ENCODE results near the gene CEP250.

CEP250 gene

DNA sequence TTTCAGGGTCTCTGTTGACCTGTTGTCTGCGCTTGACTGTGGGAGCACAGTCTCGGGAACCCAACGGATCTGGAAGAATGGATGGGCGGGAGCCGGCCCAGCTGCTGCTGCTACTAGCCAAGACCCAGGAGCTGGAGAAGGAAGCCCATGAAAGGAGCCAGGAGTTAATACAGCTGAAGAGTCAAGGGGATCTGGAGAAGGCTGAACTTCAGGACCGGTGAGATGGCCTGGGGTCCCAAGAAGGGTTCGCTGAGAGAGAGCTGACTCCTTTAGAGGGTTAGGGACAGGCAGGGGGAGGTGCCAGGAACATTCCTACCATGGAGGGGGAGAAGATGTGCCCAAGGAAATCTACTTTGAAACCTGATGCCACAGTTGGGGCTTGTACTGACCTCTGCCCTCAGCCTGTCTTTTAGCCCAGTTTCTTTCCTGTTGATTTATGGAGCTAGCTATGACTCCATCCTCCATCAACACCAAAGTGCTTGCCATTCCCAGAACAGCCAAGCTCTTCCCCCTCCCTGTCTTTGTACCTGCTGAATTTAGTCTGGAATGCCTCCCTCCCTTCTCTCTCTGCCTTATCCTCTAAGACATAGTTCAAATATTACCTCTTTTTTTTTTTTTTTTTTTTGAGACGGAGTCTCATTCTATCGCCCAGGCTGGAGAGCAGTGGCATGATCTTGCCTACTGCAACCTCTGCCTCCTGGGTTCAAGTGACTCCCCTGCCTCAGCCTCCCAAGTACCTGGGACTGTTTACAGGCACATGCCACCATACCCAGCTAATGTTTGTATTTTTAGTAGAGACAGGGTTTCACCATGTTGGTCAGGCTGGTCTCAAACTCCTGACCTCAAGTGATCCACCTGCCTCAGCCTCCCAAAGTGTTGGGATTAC lies 12.2 kb downstream of the CEP250 start:
- no peak overlapping the region for H3K4me3 ChIP-seq
- H4K20me1 ChIP-seq = peaks cover 29% of the 10 kb centered on the region
- H3K36me3 ChIP-seq = peaks cover 78% of the 10 kb centered on the region
- H3K4me1 ChIP-seq = peaks cover 51% of the 10 kb centered on the region
- no peak overlapping the region; the same call in 1 of the 2 replicates for H3K4me2 ChIP-seq
- H3K9me3 ChIP-seq = no peaks in the 10 kb centered on the region
- 0 out of 2 replicates have a peak overlapping the region, but pooled peaks have one; percentile 36 for H3K27ac ChIP-seq
- H3K27me3 ChIP-seq = no peaks in the 10 kb centered on the region
- no peak for TF ChIP-seq Cebpa-rat (IDR thresholded peaks at IDR 0.05)
- no peak overlapping the region for H3K9ac ChIP-seq

DNA sequence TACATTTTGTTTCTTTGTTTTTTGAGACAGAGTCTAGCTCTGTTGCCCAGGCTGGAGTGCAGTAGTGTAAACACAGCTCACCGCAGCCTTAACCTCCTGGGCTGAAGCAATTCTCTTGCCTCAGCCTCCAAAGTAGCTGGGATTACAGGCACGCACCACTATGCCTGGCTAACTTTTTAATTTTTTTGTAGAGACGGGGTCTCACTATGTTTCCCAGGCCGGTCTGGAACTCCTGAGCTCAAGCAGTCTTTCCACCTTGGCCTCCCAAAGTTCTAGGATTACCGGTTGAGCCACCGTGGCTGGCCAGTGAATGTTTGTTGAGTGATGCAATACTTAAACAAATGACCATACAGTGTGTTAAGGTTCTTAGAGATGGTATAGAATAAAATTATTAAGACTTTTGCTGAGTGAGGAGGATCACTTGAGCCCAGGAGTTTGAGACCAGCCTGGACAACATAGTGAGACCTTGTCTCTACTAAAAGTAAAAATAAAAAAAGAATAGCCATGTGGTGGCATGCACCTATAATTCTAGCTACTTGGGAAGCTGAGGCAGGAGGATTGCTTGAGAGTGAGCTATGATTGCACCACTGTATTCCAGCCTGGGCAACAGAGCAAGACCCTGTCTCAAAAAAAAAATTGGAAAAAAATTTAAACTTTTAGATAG lies 13.4 kb downstream of the CEP250 start:
- TF ChIP-seq Cebpa-rat (IDR thresholded peaks at IDR 0.05) = no peak
- Histone ChIP-seq H3K27ac (no peak overlapping the region), H3K27me3 (no peaks in the 10 kb centered on the region), H3K36me3 (peaks cover 90% of the 10 kb centered on the region), H4K20me1 (peaks cover 20% of the 10 kb centered on the region), H3K4me1 (peaks cover 39% of the 10 kb centered on the region), H3K9me3 (no peaks in the 10 kb centered on the region), H3K9ac (no peak overlapping the region), H3K4me2 (no peak overlapping the region), H3K4me3 (no peak overlapping the region)

DNA sequence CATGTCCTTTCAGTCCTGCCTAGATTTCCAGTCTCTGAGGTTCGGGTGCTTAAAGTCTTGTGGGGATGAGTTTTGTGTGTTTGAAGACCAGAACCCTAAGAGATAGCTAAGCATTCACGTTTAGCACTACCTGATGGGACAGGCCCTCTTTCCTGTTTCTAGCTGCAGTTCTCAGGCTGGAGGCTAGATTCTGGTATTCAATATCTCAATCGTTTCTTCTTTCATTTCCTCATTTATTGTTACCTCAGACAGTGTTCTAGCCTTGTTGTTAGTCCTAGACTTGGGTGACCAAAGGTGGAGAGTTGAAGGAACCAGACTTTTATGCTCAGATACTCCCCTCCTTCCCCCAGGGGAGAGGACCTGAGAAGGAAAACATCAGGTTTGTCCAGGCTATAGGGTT lies 16.8 kb downstream of the CEP250 start:
- peaks cover 99% of the 10 kb centered on the region for H3K36me3 ChIP-seq
- no peaks in the 10 kb centered on the region for H4K20me1 ChIP-seq
- no peaks in the 10 kb centered on the region for H3K27me3 ChIP-seq
- no peaks in the 10 kb centered on the region for H3K9me3 ChIP-seq
- H3K4me1 ChIP-seq = peaks cover 5% of the 10 kb centered on the region
- H3K27ac ChIP-seq = no peak overlapping the region
- no peak overlapping the region for H3K4me3 ChIP-seq
- no peak for TF ChIP-seq Cebpa-rat (IDR thresholded peaks at IDR 0.05)
- H3K4me2 ChIP-seq = no peak overlapping the region
- H3K9ac ChIP-seq = no peak overlapping the region

DNA sequence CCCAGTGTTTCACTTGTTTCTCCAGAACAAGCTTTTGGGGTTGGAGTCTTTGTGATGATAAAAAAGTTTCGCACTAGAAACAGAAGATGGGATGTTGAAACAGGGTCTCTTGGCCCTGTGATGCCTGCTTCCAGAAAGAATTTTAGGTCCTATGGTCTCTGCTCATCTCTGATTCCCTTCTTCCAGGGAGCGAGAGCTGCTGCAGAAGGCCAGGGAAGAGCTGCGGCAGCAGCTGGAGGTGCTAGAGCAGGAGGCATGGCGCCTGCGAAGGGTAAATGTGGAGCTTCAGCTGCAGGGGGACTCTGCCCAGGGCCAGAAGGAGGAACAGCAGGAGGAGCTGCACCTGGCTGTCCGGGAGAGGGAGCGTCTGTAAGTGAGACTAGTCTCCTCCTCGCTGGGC lies 18.3 kb downstream of the CEP250 start:
- no peak overlapping the region for H3K4me2 ChIP-seq
- H3K9me3 ChIP-seq = no peaks in the 10 kb centered on the region
- peaks cover 99% of the 10 kb centered on the region for H3K36me3 ChIP-seq
- no peak overlapping the region for H3K9ac ChIP-seq
- no peaks in the 10 kb centered on the region for H4K20me1 ChIP-seq
- H3K27ac ChIP-seq = no peak overlapping the region
- no peaks in the 10 kb centered on the region for H3K4me1 ChIP-seq
- no peaks in the 10 kb centered on the region for H3K27me3 ChIP-seq
- no peak for TF ChIP-seq Cebpa-rat (IDR thresholded peaks at IDR 0.05)
- no peak overlapping the region for H3K4me3 ChIP-seq

DNA sequence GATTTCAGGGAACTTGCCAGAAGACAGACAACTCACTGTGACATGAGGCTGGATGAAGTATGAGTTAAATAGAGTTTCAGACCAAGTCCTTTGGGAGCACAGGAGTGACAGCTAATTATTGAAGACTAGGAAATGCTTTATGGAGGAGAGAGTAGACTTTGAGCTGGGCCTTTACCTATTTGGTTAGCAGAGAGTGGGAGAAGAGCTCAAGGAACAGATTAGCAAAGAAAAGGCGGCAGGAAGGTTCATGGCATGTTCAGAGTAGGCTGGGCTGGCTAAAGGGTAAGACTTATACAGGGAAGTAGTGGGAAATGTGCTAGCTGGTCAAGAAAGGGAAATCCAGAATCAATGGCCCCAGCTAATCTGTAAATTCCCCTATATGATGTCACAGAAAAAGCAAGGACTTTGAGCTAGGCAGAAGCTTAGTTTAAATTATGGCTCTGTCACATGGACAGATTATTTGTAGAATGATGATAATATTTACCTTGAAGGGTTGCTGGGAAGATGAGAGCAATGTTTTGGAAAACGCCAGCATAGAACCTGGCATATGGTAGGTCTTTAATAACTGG lies 19.0 kb downstream of the CEP250 start:
- H3K4me2 ChIP-seq = no peak overlapping the region
- no peak overlapping the region for H3K27ac ChIP-seq
- no peak overlapping the region for H3K9ac ChIP-seq
- H3K9me3 ChIP-seq = no peaks in the 10 kb centered on the region
- peaks cover 1% of the 10 kb centered on the region; the same call in 1 of the 2 replicates for H4K20me1 ChIP-seq
- TF ChIP-seq Cebpa-rat (IDR thresholded peaks at IDR 0.05) = no peak
- H3K4me3 ChIP-seq = no peak overlapping the region
- no peaks in the 10 kb centered on the region for H3K4me1 ChIP-seq
- H3K27me3 ChIP-seq = no peaks in the 10 kb centered on the region
- H3K36me3 ChIP-seq = peaks cover 99% of the 10 kb centered on the region

DNA sequence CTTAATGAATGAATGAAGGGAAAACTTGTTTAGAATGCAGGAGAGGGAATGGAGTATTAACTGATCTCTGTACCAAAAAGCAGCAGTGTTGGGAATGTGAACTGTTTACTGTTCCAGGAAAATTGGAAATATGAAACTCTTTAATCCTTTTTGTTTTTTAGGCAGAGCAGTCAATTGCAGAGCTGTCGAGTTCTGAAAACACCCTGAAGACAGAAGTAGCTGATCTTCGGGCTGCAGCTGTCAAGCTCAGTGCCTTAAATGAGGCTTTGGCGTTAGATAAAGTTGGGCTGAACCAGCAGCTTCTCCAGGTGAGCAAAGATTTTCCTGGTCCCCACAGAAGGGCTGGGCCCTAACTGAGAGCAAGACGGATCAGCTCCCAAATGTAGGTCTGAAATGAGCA lies 20.9 kb downstream of the CEP250 start:
- TF ChIP-seq Cebpa-rat (IDR thresholded peaks at IDR 0.05) = no peak
- Histone ChIP-seq H3K36me3 (peaks cover 100% of the 10 kb centered on the region), H3K4me1 (no peaks in the 10 kb centered on the region), H4K20me1 (peaks cover 18% of the 10 kb centered on the region; the same call in 1 of the 2 replicates), H3K4me3 (no peak overlapping the region), H3K4me2 (no peak overlapping the region), H3K9ac (no peak overlapping the region), H3K27me3 (no peaks in the 10 kb centered on the region), H3K27ac (no peak overlapping the region), H3K9me3 (no peaks in the 10 kb centered on the region)

DNA sequence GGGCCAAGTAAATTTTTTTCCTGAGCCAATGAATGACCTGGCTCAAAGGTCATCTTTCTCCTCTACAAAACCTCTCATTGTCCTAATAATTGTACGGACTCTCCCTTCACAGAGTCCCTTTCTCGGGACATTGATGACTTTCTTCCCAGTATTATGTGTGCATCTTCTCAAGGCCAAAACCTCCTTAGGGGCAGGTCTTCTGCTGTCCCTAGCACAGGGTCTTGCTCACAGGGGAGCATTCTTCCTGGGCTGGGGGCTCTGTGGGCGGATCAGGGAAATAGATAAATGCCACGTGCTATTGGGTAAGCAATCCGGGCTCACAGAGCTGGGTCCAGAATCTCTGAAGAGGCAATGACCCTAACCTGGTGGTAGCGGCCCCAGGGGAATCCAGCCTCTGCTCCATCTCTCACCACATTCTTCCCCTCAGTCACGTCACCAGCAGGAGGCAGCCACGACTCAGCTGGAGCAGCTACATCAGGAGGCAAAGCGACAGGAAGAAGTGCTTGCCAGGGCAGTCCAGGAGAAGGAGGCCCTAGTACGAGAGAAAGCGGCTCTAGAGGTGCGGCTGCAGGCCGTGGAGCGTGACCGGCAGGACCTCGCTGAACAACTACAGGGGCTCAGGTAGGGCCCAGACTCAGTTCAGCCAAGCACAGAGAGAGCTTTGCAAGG lies 23.5 kb downstream of the CEP250 start:
- Histone ChIP-seq H3K9me3 (peaks cover 8% of the 10 kb centered on the region), H3K27ac (no peak overlapping the region), H3K9ac (no peak overlapping the region), H3K4me1 (no peaks in the 10 kb centered on the region), H3K36me3 (peaks cover 99% of the 10 kb centered on the region), H4K20me1 (peaks cover 18% of the 10 kb centered on the region; the same call in 1 of the 2 replicates), H3K4me3 (no peak overlapping the region), H3K27me3 (no peaks in the 10 kb centered on the region), H3K4me2 (no peak overlapping the region)
- no peak for TF ChIP-seq Cebpa-rat (IDR thresholded peaks at IDR 0.05)

DNA sequence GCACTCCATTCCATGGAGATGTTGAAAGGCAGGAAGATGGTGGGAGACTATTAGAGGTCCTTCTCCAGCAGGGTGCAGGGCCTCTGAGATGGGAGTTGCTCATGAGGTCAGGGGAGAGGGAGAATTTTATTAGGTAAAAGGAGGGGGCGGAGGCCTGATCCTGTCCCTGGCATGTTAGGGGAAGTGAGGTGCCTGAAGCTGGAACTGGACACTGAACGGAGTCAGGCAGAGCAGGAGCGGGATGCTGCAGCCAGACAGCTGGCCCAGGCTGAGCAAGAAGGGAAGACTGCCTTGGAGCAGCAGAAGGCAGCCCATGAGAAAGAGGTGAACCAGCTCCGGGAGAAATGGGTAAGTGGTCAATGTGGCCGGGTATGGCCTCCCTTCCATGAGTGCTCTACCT lies 24.4 kb downstream of the CEP250 start:
- Histone ChIP-seq H3K27me3 (no peaks in the 10 kb centered on the region), H3K4me3 (no peak overlapping the region), H3K9me3 (peaks cover 17% of the 10 kb centered on the region), H3K9ac (no peak overlapping the region), H3K4me2 (no peak overlapping the region), H3K27ac (no peak overlapping the region), H3K4me1 (no peaks in the 10 kb centered on the region), H3K36me3 (peaks cover 99% of the 10 kb centered on the region), H4K20me1 (peaks cover 18% of the 10 kb centered on the region; the same call in 1 of the 2 replicates)
- no peak for TF ChIP-seq Cebpa-rat (IDR thresholded peaks at IDR 0.05)

DNA sequence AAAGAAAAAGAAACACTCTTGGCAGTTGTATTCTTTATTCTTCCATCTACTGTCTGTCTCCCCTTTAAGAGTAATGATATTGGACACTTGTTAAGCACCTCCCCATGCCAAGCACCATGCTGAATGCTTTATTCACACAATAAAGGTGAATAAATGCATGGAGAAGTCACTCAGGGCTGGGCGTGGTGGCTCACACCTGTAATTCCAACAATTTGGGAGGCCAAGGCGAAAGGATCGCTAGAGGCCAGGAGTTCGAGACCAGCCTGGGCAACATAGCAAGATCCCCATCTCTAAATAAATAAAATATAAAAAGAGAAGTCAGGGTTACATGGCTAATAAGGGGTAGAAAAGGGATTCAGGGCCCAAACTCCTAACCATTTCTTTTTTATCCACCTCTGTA lies 32.1 kb downstream of the CEP250 start:
- H3K27me3 ChIP-seq = no peaks in the 10 kb centered on the region
- H3K36me3 ChIP-seq = peaks cover 88% of the 10 kb centered on the region
- no peak for TF ChIP-seq Cebpa-rat (IDR thresholded peaks at IDR 0.05)
- H3K4me2 ChIP-seq = no peak overlapping the region
- H3K9ac ChIP-seq = no peak overlapping the region
- no peaks in the 10 kb centered on the region; the same call in 1 of the 2 replicates for H4K20me1 ChIP-seq
- H3K4me3 ChIP-seq = no peak overlapping the region
- H3K4me1 ChIP-seq = peaks cover 27% of the 10 kb centered on the region
- H3K9me3 ChIP-seq = peaks cover 19% of the 10 kb centered on the region
- H3K27ac ChIP-seq = no peak overlapping the region
